ENCODE data around the gene OTUB1.

GRCh38 chr11:64029773-64030172 lies 43.5 kb downstream of the OTUB1 start:
- TF ChIP-seq CTCF (IDR thresholded peaks at IDR 0.05; ENCODE audit: poor library complexity), result no peak
- no peak for TF ChIP-seq EZH2 (IDR thresholded peaks at IDR 0.05; ENCODE audit: borderline replicate concordance)
